GM18498 (cell line): ENCODE measurements around the gene CLCN5.

Experiments
- ATAC-seq: cut with Tn5 transposase; IDR thresholded peaks from one replicate; pipeline ENCODE4 v1.9.1; 2021; ENCODE audit warnings: mild to moderate bottlenecking, moderate library complexity; ENCODE audit not compliant: unreplicated experiment

Gene CLCN5

DNA sequence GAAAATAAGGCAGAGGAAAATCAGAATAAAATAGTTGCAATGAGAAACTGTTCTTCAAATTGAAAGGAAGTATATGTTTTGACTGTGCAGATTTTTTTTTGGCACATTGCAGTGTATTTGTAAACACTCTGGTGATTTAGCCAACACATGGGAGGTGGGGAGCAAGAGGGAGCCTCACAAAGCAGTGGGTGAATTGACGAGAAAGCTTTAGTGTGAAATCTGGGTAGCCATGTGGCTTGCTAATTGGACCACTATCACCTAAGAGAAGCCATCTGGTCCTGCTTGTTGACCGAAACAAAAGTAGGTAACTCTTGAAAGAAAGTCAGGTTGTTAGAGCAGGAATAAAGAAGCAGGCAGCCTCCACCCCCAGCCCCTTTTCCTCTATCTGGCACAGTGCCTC lies 10.4 kb downstream of the CLCN5 start:
- no peak for ATAC-seq

- ATAC-seq, result no peak
Measured at GRCh38 chrX:49934148-49934547, 11.8 kb downstream of the CLCN5 start.

- ATAC-seq, result no peak
Measured at GRCh38 chrX:49934729-49935128, 12.3 kb downstream of the CLCN5 start.

DNA sequence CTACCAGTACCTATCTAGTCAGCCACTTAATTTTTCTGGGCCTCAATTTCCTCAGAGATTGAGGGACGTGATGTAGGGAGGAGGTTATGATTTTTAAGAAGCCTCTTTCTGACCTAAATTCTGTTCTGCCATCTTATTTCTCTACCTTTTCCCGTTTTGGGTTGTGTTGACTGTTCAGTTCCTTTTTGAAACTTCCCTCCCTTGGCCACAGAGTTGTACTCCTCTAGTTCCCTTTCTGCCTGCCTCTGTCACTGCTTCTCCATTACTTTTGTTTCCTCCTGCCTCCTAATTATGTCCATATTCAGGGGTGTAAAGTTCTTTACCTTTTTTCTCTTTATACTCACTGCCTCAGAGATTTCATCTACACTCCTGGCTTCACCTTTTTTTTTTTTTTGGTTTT lies 25.4 kb downstream of the CLCN5 start:
- no peak for ATAC-seq

GRCh38 chrX:49949961-49950360 lies 27.6 kb downstream of the CLCN5 start:
- ATAC-seq, result no peak

- no peak for ATAC-seq
Measured at GRCh38 chrX:49951524-49952193, 29.3 kb downstream of the CLCN5 start.

DNA sequence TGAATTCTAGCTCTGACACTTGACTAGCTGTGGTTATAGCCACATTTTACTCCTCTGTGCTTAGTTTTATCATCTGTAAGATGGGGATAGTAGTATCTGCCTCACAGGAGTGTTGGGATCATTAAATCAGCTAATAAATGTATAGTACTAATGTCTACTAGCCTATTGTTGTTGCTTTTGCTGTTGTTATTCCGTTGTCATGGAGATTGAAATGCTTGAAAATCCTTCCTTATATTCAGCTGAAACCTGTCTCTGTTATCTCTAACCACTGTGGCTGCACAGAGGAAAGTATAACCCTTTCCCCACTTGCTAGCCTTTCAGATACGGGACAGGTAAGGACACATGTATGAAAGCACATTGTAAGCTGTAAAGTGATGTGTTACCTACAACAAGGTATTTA lies 33.9 kb downstream of the CLCN5 start:
- ATAC-seq, result no peak

GRCh38 chrX:49958727-49959485 lies 36.5 kb downstream of the CLCN5 start:
- no peak for ATAC-seq

DNA sequence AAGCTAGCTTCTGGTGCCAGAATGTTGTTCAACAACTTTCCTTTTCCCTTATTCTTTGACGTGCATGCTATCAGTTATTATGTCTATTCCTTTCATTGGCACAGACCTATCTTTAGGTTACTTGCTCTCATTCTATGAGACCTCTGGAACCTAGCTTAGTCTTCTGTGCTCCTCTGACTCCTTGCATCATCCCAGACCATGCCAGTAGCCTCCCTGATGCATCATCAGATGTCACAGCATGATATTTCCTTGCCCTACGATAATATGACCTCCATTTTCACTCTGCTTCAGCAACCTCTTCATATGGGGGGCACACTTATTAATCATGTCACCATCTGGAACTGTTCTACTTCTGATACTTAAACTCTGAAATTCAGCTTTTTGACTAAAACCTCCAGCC lies 37.2 kb downstream of the CLCN5 start:
- no peak for ATAC-seq

- ATAC-seq, result no peak
Measured at GRCh38 chrX:49960061-49960460, 37.7 kb downstream of the CLCN5 start.

DNA sequence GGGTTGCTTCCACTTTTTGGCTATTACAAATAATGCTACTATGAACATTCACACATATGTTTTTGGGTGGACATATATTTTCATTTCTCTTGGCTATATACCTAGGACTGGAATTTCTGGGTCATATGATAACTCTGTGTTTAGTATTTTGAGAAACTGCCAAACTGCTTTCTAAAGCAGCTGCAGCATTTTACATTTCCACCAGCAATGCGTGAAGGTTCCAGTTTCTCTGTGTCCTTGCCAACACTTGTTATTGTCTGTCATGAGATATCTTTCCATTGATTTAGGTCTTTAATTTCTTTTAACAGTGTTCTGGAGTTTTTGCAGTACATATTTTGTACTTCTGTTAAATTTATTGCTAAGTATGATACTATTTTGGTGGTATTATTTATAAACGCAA lies 48.3 kb downstream of the CLCN5 start:
- no peak for ATAC-seq

GRCh38 chrX:49972328-49972860 lies 50.0 kb downstream of the CLCN5 start:
- ATAC-seq, result no peak

DNA sequence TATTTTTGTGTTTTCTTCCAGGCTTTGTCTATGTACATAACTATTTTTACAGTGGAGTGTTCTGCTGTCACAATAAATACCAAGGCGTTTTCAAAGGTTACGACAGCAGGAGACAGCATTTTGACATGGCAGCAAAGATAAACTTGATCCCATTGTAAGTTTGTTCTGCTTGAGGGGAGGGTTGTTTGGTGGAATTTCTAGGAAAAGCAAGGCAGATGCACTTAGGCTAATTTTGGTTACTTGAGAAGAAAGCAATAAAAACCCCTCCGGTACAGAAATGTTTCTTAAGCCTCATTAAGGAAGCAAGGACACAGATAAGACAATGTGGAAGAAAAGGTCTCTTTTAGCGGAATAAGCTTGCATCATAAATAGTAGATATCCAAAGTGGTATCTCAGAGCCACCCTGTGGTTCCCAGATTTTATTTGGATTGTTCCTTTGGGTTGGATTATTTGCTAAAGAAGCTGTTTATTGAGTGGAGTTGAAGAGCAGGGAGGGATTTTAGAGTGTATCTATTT lies 54.3 kb downstream of the CLCN5 start:
- ATAC-seq, result no peak

- no peak for ATAC-seq
Measured at GRCh38 chrX:49977319-49978090, 55.1 kb downstream of the CLCN5 start.

DNA sequence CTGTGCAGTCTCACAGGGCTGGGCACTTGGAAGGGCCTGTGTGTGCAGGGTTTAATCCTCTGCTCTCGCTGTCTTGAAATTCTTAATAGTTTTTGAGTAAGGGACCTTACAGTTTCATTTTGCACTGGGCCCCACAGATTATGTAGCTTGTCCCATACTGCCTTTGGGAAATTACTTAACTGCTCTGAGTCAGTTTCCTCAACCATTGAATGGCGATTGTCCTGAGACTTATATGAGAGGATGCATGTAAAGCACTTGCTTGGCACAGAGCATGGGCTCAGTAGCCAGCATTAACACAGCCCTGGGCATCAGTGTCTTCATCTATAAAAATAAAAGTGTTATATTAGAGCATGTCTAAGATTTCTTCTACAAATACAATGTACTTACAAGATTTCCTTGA lies 55.8 kb downstream of the CLCN5 start:
- no peak for ATAC-seq

DNA sequence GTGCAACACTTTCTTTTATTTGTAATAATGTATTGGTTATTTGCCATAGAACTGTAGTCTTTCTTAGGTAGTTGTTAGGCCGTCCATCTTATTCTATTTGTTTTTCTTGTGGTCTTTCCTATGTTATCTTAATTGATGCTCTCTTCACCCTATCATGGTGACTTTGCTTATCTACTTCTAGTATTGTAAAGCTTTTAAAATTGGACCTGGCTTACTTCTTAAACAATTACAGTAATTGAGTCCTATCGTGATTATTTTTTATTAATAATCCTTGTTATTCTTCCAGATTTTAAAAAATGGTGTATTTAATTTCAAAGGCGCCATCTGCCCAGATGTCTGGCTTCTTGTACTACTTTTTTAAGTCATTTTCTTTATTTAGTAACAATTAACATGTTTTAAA lies 63.7 kb downstream of the CLCN5 start:
- ATAC-seq, result no peak

DNA sequence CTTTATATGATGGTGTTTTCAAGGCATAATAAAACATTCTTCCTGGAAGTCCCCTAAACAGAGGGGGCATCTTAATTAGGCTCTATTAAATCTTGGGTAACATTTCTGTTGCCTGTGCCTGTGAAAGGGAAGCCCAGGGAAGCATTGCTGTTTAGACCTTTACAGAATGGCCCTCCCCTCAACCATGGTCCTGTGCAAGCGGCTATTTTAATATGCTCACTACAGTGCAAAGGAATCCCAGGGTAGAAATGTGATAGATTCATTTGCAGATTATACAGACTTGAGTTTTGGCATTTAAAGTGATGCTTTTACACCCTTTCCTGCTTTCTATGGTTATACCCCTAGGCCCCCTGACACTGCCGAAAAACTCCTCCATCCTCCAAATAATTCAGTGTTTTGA lies 65.3 kb downstream of the CLCN5 start:
- no peak for ATAC-seq

DNA sequence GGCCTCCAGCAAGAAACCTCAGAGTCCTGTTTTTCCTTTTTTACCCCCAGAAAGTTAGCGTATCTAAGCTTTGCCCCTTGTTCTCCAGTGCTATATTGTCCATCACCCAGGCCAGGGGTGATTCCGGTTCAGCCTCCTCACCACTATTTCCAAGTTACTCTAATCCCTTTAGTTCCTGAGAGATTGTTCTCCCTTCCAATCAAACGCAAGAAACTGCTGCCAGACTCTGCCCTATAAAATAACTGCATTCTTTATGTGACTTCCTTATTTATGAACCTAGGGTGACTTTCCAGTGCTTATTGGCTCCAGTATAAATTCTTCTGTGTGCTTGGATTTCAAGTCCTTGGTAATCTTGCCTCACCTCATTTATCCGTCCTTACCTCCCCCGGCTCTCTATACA lies 65.7 kb downstream of the CLCN5 start:
- no peak for ATAC-seq

GRCh38 chrX:49991758-49992157 lies 69.4 kb downstream of the CLCN5 start:
- no peak for ATAC-seq

DNA sequence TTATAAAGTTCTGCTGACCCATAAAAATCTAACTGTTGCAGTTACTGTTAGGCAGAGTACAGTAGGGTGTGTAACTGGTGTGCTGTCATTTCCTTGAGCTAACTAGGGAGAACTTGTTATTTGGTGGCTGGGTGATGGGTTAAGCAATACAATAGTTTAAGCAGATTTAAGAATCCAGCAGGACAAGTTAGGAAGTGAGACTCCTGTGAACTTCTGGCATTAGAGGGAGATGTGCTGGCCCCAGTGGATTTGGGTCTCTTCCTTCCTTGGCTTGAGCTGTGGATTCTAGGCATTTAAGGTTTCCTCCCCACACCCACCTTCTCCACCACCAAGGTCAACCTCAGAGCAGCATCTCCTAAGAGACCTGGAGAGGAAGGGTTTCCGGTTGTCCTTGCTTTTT lies 70.5 kb downstream of the CLCN5 start:
- ATAC-seq, result no peak

DNA sequence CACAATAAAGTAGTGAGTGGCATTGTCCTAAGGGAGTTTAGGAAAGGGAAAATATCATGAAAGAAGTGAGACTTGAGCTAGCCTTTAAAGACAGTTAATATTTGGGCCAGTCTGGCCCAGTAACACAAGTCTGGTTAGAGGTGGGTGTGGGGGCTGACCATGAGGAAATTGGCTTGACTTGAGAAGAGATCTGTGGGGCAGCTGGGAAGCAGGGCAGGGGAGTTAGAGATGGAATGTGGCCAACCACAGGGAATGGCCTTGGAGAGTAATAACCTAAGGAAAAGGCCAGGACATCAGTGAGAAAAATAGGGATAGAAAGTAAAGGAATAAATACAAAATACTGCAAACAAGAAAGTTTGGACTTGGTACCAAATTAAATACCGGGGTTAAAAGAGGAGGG lies 71.3 kb downstream of the CLCN5 start:
- no peak for ATAC-seq
